ENCODE measurements around the gene KPNA6.

- no peak for TF ChIP-seq CTCF (IDR thresholded peaks at IDR 0.05)
- no peak for TF ChIP-seq REST (IDR thresholded peaks at IDR 0.05; ENCODE audit: insufficient read depth in 1 of 2, low read depth in 2 of 2, low read length in 1 of 2)
- TF ChIP-seq POLR2AphosphoS5 (IDR thresholded peaks at IDR 0.05; ENCODE audit: low read depth, low read length): no peak
- TF ChIP-seq TCF7L2 (IDR thresholded peaks at IDR 0.05; ENCODE audit: low read depth, low read length): no peak
- TF ChIP-seq SIN3A (IDR thresholded peaks at IDR 0.05; ENCODE audit: borderline replicate concordance, insufficient read depth, low read depth, low read length): no peak
These were observed 1.1 kb upstream of the KPNA6 start for GRCh38 chr1:32106663-32107275.

Data from Panc1 (cell line).